ENCODE measurements around the gene FOCAD.

The FOCAD gene

GRCh38 chr9:20837166-20837565, 153.1 kb downstream of the FOCAD start:
- no peaks in the 10 kb centered on the region for H3K4me1 ChIP-seq (ENCODE audit: control insufficient read depth, insufficient read depth, low read length, poor library complexity, severe bottlenecking)
- WGBS, 2 experiments (ENCODE audit: insufficient coverage in 2 of 2), result 71 to 87% methylated on average over 3 of the region's 3 CpGs
- no peaks in the 10 kb centered on the region for H3K9me3 ChIP-seq (ENCODE audit: control insufficient read depth, low read length)
- H3K36me3 ChIP-seq (ENCODE audit: control insufficient read depth, insufficient read depth, low read length), result no peaks in the 10 kb centered on the region
- H3K27ac ChIP-seq (ENCODE audit: low read depth, low read length, severe bottlenecking), result peak overlapping the region; percentile 59
- H3K4me3 ChIP-seq (ENCODE audit: extremely low read depth, insufficient read depth, low read length, poor library complexity, severe bottlenecking), result no peak overlapping the region

DNA sequence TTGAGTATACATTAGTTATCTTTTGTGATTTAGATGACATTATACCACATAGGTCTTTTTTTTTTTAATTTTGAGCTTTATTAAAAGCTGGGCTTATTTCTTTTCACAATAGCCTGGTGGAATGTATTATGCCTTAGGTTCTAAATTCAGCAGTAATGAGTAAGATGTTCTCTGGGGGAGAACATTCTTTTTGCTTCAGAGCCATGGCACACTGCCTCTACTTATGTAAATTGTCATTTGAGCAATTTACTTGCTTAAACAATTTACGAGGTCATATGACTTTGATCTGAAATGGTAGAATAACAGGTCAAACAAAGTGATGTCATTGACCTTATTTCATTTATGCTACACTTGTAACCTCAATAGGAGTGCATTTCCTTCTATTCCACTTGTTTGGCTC, 154.2 kb downstream of the FOCAD start:
- no CpG with 5 or more reads among the region's 1 CpG for WGBS, 2 experiments (ENCODE audit: insufficient coverage in 2 of 2)
- Histone ChIP-seq H3K4me1 (ENCODE audit: control insufficient read depth, insufficient read depth, low read length, poor library complexity, severe bottlenecking) (no peaks in the 10 kb centered on the region), H3K36me3 (ENCODE audit: control insufficient read depth, insufficient read depth, low read length) (no peaks in the 10 kb centered on the region), H3K9me3 (ENCODE audit: control insufficient read depth, low read length) (no peaks in the 10 kb centered on the region), H3K4me3 (ENCODE audit: extremely low read depth, insufficient read depth, low read length, poor library complexity, severe bottlenecking) (no peak overlapping the region), H3K27ac (ENCODE audit: low read depth, low read length, severe bottlenecking) (no peak overlapping the region)

- WGBS, 2 experiments (ENCODE audit: insufficient coverage in 2 of 2), result no CpG with 5 or more reads among the region's 2 CpGs
- Histone ChIP-seq H3K9me3 (ENCODE audit: control insufficient read depth, low read length) (no peaks in the 10 kb centered on the region), H3K4me1 (ENCODE audit: control insufficient read depth, insufficient read depth, low read length, poor library complexity, severe bottlenecking) (no peaks in the 10 kb centered on the region), H3K27ac (ENCODE audit: low read depth, low read length, severe bottlenecking) (no peak overlapping the region), H3K4me3 (ENCODE audit: extremely low read depth, insufficient read depth, low read length, poor library complexity, severe bottlenecking) (no peak overlapping the region), H3K36me3 (ENCODE audit: control insufficient read depth, insufficient read depth, low read length) (no peaks in the 10 kb centered on the region)
Measured at GRCh38 chr9:20844916-20845315, 160.9 kb downstream of the FOCAD start.

DNA sequence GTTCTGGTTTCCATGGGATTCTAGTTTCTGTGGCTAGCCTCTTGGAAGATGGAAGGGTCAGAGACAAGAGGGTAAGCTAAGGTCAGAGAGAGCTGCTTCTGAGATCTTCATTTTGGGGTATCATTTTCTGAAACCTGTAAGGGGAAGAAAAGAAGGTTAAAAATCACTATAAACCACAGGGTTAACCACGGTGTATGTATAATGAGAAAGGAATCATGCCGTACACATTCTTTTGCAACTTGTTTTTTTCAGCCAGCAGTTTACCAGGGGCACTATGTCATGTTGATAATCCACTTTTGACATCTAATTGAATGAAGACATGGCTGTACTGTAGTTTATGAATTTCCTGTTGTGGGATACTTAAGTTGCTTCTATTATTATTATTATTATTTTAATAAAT, 164.4 kb downstream of the FOCAD start:
- Histone ChIP-seq H3K9me3 (ENCODE audit: control insufficient read depth, low read length) (no peaks in the 10 kb centered on the region), H3K27ac (ENCODE audit: low read depth, low read length, severe bottlenecking) (no peak overlapping the region), H3K36me3 (ENCODE audit: control insufficient read depth, insufficient read depth, low read length) (no peaks in the 10 kb centered on the region), H3K4me3 (ENCODE audit: extremely low read depth, insufficient read depth, low read length, poor library complexity, severe bottlenecking) (no peak overlapping the region), H3K4me1 (ENCODE audit: control insufficient read depth, insufficient read depth, low read length, poor library complexity, severe bottlenecking) (no peaks in the 10 kb centered on the region)
- WGBS, 2 experiments (ENCODE audit: insufficient coverage in 2 of 2), result 78 to 87% methylated on average over 2 of the region's 2 CpGs

- Histone ChIP-seq H3K27ac (ENCODE audit: low read depth, low read length, severe bottlenecking) (peak overlapping the region; percentile 3), H3K4me1 (ENCODE audit: control insufficient read depth, insufficient read depth, low read length, poor library complexity, severe bottlenecking) (peaks cover 4% of the 10 kb centered on the region), H3K36me3 (ENCODE audit: control insufficient read depth, insufficient read depth, low read length) (no peaks in the 10 kb centered on the region), H3K9me3 (ENCODE audit: control insufficient read depth, low read length) (peaks cover 7% of the 10 kb centered on the region), H3K4me3 (ENCODE audit: extremely low read depth, insufficient read depth, low read length, poor library complexity, severe bottlenecking) (no peak overlapping the region)
- WGBS, 2 experiments (ENCODE audit: insufficient coverage in 2 of 2), result 83 to 86% methylated on average over 1 of the region's 2 CpGs
Measured at GRCh38 chr9:20853866-20854265, 169.8 kb downstream of the FOCAD start.

- H3K4me3 ChIP-seq (ENCODE audit: extremely low read depth, insufficient read depth, low read length, poor library complexity, severe bottlenecking), result no peak overlapping the region
- H3K4me1 ChIP-seq (ENCODE audit: control insufficient read depth, insufficient read depth, low read length, poor library complexity, severe bottlenecking), result peaks cover 4% of the 10 kb centered on the region
- no CpG with 5 or more reads among the region's 4 CpGs for WGBS, 2 experiments (ENCODE audit: insufficient coverage in 2 of 2)
- H3K9me3 ChIP-seq (ENCODE audit: control insufficient read depth, low read length), result peaks cover 7% of the 10 kb centered on the region
- no peaks in the 10 kb centered on the region for H3K36me3 ChIP-seq (ENCODE audit: control insufficient read depth, insufficient read depth, low read length)
- peak overlapping the region; percentile 3 for H3K27ac ChIP-seq (ENCODE audit: low read depth, low read length, severe bottlenecking)
Measured at GRCh38 chr9:20854444-20854843, 170.4 kb downstream of the FOCAD start.

DNA sequence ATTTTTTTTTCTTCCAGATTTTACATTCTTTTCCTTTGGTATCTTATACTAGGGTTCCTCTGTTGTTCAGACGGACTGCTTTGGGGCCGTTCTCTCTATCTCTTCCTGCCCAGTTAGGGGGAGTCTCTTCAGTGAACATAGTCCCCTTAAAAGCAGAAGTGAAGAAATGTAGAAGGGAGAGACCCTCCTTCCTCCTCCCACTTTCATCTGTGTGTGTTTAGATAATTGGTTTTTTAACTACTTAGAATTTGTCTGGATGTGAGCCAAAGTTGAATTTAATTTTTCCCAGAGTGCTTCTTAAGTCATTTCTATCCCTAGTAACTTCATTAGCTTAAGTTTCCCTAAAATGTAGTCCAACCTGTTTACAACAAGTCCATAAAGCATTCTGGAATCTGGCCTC, 179.9 kb downstream of the FOCAD start:
- H3K4me3 ChIP-seq (ENCODE audit: extremely low read depth, insufficient read depth, low read length, poor library complexity, severe bottlenecking), result no peak overlapping the region
- H3K4me1 ChIP-seq (ENCODE audit: control insufficient read depth, insufficient read depth, low read length, poor library complexity, severe bottlenecking), result peaks cover 4% of the 10 kb centered on the region
- WGBS, 2 experiments (ENCODE audit: insufficient coverage in 2 of 2), result no CpG with 5 or more reads among the region's 2 CpGs
- H3K9me3 ChIP-seq (ENCODE audit: control insufficient read depth, low read length), result no peaks in the 10 kb centered on the region
- H3K36me3 ChIP-seq (ENCODE audit: control insufficient read depth, insufficient read depth, low read length), result peaks cover 3% of the 10 kb centered on the region
- no peak overlapping the region for H3K27ac ChIP-seq (ENCODE audit: low read depth, low read length, severe bottlenecking)

DNA sequence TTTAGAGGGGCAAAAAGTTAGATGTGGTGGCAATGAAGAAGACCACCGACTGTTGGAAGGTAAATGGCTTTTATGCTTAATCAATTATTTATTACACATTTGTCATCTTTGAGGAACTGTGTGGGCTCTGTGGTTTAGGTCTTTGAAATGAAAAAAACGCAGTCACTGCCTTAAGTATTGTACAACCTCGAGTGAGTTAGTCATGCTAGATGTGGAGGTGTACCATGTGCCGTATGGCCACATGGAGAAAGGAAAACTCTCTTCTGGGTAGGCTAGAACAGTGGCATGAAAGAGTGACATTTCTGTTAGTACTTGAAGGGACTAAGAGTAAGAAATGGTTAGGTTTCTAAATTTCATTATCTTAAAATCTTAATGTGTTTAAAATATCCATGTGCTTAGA, 181.3 kb downstream of the FOCAD start:
- H3K4me1 ChIP-seq (ENCODE audit: control insufficient read depth, insufficient read depth, low read length, poor library complexity, severe bottlenecking), result peaks cover 4% of the 10 kb centered on the region
- WGBS, 2 experiments (ENCODE audit: insufficient coverage in 2 of 2), result 92 to 95% methylated on average over 3 of the region's 4 CpGs
- peaks cover 3% of the 10 kb centered on the region for H3K36me3 ChIP-seq (ENCODE audit: control insufficient read depth, insufficient read depth, low read length)
- H3K4me3 ChIP-seq (ENCODE audit: extremely low read depth, insufficient read depth, low read length, poor library complexity, severe bottlenecking), result no peak overlapping the region
- H3K27ac ChIP-seq (ENCODE audit: low read depth, low read length, severe bottlenecking), result no peak overlapping the region
- no peaks in the 10 kb centered on the region for H3K9me3 ChIP-seq (ENCODE audit: control insufficient read depth, low read length)

GRCh38 chr9:20870115-20870514, 186.1 kb downstream of the FOCAD start:
- WGBS, 2 experiments (ENCODE audit: insufficient coverage in 2 of 2), result 93 to 100% methylated on average over 3 of the region's 4 CpGs

GRCh38 chr9:20872340-20872977, 188.4 kb downstream of the FOCAD start:
- Histone ChIP-seq H3K36me3 (ENCODE audit: control insufficient read depth, insufficient read depth, low read length) (no peaks in the 10 kb centered on the region), H3K9me3 (ENCODE audit: control insufficient read depth, low read length) (no peaks in the 10 kb centered on the region), H3K4me1 (ENCODE audit: control insufficient read depth, insufficient read depth, low read length, poor library complexity, severe bottlenecking) (peaks cover 19% of the 10 kb centered on the region), H3K27ac (ENCODE audit: low read depth, low read length, severe bottlenecking) (peak overlapping the region; percentile 54), H3K4me3 (ENCODE audit: extremely low read depth, insufficient read depth, low read length, poor library complexity, severe bottlenecking) (no peak overlapping the region)
- 0 to 25% methylated on average over 1 of the region's 1 CpG for WGBS, 2 experiments (ENCODE audit: insufficient coverage in 2 of 2)

More at GRCh38 chr9:20870115-20870514, 186.1 kb downstream of the FOCAD start:
- Histone ChIP-seq H3K4me3 (ENCODE audit: extremely low read depth, insufficient read depth, low read length, poor library complexity, severe bottlenecking) (no peak overlapping the region), H3K27ac (ENCODE audit: low read depth, low read length, severe bottlenecking) (no peak overlapping the region), H3K36me3 (ENCODE audit: control insufficient read depth, insufficient read depth, low read length) (no peaks in the 10 kb centered on the region), H3K4me1 (ENCODE audit: control insufficient read depth, insufficient read depth, low read length, poor library complexity, severe bottlenecking) (peaks cover 22% of the 10 kb centered on the region), H3K9me3 (ENCODE audit: control insufficient read depth, low read length) (no peaks in the 10 kb centered on the region)

GRCh38 chr9:20873240-20873865, 189.3 kb downstream of the FOCAD start:
- peak overlapping the region; percentile 50 for H3K27ac ChIP-seq (ENCODE audit: low read depth, low read length, severe bottlenecking)
- H3K36me3 ChIP-seq (ENCODE audit: control insufficient read depth, insufficient read depth, low read length), result peaks cover 4% of the 10 kb centered on the region
- H3K9me3 ChIP-seq (ENCODE audit: control insufficient read depth, low read length), result no peaks in the 10 kb centered on the region
- 67% methylated on average over 1 of the region's 5 CpGs; no CpG with 5 or more reads in 1 of the 2 experiments for WGBS, 2 experiments (ENCODE audit: insufficient coverage in 2 of 2)
- no peak overlapping the region for H3K4me3 ChIP-seq (ENCODE audit: extremely low read depth, insufficient read depth, low read length, poor library complexity, severe bottlenecking)
- peaks cover 19% of the 10 kb centered on the region for H3K4me1 ChIP-seq (ENCODE audit: control insufficient read depth, insufficient read depth, low read length, poor library complexity, severe bottlenecking)
